ENCODE measurements around the gene TARBP1.

The TARBP1 gene

DNA sequence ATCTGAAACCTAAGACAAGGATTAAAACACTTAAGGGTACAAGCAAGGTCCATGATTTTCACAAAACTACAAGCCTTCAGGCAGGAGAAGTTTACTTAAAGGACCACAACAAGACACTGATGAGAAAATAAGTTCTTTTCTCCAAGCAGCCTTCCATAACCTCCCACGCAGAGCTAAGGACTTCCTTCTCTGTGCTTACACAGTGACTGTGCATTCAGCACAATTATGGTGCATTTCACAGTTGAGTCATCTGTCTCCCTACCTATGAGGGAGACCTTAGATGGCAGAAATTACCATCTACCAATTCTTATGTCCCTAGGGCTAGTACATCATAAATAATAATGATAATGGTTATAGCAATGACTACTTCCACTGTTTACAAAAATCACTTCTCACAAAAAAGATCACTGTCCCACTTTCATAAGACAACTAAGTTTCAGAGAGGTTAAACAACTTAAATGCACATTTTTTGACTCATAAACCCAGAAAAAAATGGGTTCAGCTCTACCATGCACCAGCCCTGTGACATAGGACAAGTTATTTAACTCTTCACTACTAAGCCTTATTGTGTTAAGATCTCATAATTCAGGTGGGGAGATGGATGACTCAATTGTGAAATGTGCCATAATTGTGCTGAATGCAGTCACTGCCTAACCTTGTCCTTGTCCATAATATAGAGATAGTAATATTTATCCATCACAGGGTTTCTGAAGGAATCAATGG is 45.3 kb downstream of the TARBP1 start:
- Histone ChIP-seq H3K18ac (ENCODE audit: low read length) (no peak overlapping the region), H3K4me1 (ENCODE audit: control insufficient read depth in 2 of 2, insufficient read depth in 1 of 2, low read depth in 1 of 2, low read length in 2 of 2) (peaks cover 0 to 5% of the 10 kb centered on the region in 2 donors), H3K36me3 (replicated peaks in 1 of 2; ENCODE audit: control insufficient read depth in 2 of 2, insufficient read depth in 2 of 2, low read length in 2 of 2) (peaks cover 14 to 61% of the 10 kb centered on the region in 2 donors), H3K9ac (ENCODE audit: low read depth, low read length, poor library complexity) (no peak overlapping the region), H3K4me3 (ENCODE audit: low read length in 2 of 2) (no peak overlapping the region), H3K27me3 (ENCODE audit: control insufficient read depth in 3 of 3, insufficient read depth in 3 of 3, low read depth in 1 of 3, low read length in 3 of 3) (no peaks in the 10 kb centered on the region), H2BK12ac (ENCODE audit: low read length) (no peak overlapping the region), H3K23ac (ENCODE audit: low read depth, low read length, poor library complexity) (no peak overlapping the region), H3K9me3 (replicated peaks in 1 of 2; ENCODE audit: control insufficient read depth in 2 of 2, insufficient read depth in 1 of 2, low read depth in 1 of 2, low read length in 2 of 2) (peaks cover 0 to 2% of the 10 kb centered on the region in 2 donors), H4K91ac (ENCODE audit: low read depth, low read length, poor library complexity) (no peak overlapping the region), H2BK5ac (ENCODE audit: low read length) (no peak overlapping the region), H2AFZ (ENCODE audit: low read length) (no peak overlapping the region), H2BK15ac (ENCODE audit: low read length) (no peak overlapping the region), H3K79me1 (ENCODE audit: low read depth, low read length) (peaks cover 2% of the 10 kb centered on the region), H3K27ac (replicated peaks; ENCODE audit: low read length) (no peak overlapping the region), H3K4ac (ENCODE audit: low read length) (no peak overlapping the region), H3K4me2 (ENCODE audit: insufficient read depth, low read length, poor library complexity, severe bottlenecking) (no peak overlapping the region), H4K8ac (ENCODE audit: low read depth, low read length) (no peak overlapping the region), H2BK120ac (ENCODE audit: low read depth, low read length) (no peak overlapping the region), H3K14ac (ENCODE audit: low read length) (no peak overlapping the region), H2AK5ac (ENCODE audit: low read depth, low read length) (no peak overlapping the region)
- WGBS, 2 donors (ENCODE audit: extremely low coverage in 2 of 2, insufficient read length in 2 of 2, insufficient replicate concordance in 1 of 2) = no CpG with 5 or more reads among the region's 1 CpG
- DNase-seq (ENCODE audit: low spot score) = no peak

- no peak overlapping the region for H3K4me3 ChIP-seq (ENCODE audit: low read length in 2 of 2)
- H2BK12ac ChIP-seq (ENCODE audit: low read length) = no peak overlapping the region
- peaks cover 17 to 73% of the 10 kb centered on the region in 2 donors for H3K36me3 ChIP-seq (replicated peaks in 1 of 2; ENCODE audit: control insufficient read depth in 2 of 2, insufficient read depth in 2 of 2, low read length in 2 of 2)
- no peak overlapping the region for H3K9ac ChIP-seq (ENCODE audit: low read depth, low read length, poor library complexity)
- no peak overlapping the region for H3K27ac ChIP-seq (replicated peaks; ENCODE audit: low read length)
- no peak overlapping the region for H3K18ac ChIP-seq (ENCODE audit: low read length)
- H2BK120ac ChIP-seq (ENCODE audit: low read depth, low read length) = no peak overlapping the region
- peaks cover 2% of the 10 kb centered on the region for H3K79me1 ChIP-seq (ENCODE audit: low read depth, low read length)
- no peak overlapping the region for H4K91ac ChIP-seq (ENCODE audit: low read depth, low read length, poor library complexity)
- no peak overlapping the region for H3K4me2 ChIP-seq (ENCODE audit: insufficient read depth, low read length, poor library complexity, severe bottlenecking)
- no peaks in the 10 kb centered on the region for H3K9me3 ChIP-seq (replicated peaks in 1 of 2; ENCODE audit: control insufficient read depth in 2 of 2, insufficient read depth in 1 of 2, low read depth in 1 of 2, low read length in 2 of 2)
- no peak overlapping the region for H3K4ac ChIP-seq (ENCODE audit: low read length)
- WGBS, 2 donors (ENCODE audit: extremely low coverage in 2 of 2, insufficient read length in 2 of 2, insufficient replicate concordance in 1 of 2) = no CpG with 5 or more reads among the region's 4 CpGs
- H2BK5ac ChIP-seq (ENCODE audit: low read length) = no peak overlapping the region
- DNase-seq (ENCODE audit: low spot score) = no peak
- H2AK5ac ChIP-seq (ENCODE audit: low read depth, low read length) = no peak overlapping the region
- H3K27me3 ChIP-seq (ENCODE audit: control insufficient read depth in 3 of 3, insufficient read depth in 3 of 3, low read depth in 1 of 3, low read length in 3 of 3) = no peaks in the 10 kb centered on the region
- no peak overlapping the region for H3K14ac ChIP-seq (ENCODE audit: low read length)
- H2BK15ac ChIP-seq (ENCODE audit: low read length) = no peak overlapping the region
- no peak overlapping the region for H3K23ac ChIP-seq (ENCODE audit: low read depth, low read length, poor library complexity)
- H3K4me1 ChIP-seq (ENCODE audit: control insufficient read depth in 2 of 2, insufficient read depth in 1 of 2, low read depth in 1 of 2, low read length in 2 of 2) = peaks cover 0 to 5% of the 10 kb centered on the region in 2 donors
- H4K8ac ChIP-seq (ENCODE audit: low read depth, low read length) = no peak overlapping the region
- no peak overlapping the region for H2AFZ ChIP-seq (ENCODE audit: low read length)
Measured at GRCh38 chr1:234431255-234431654, 47.7 kb downstream of the TARBP1 start.

- no peak overlapping the region for H3K4me3 ChIP-seq (ENCODE audit: low read length in 2 of 2)
- no peaks in the 10 kb centered on the region for H3K9me3 ChIP-seq (replicated peaks in 1 of 2; ENCODE audit: control insufficient read depth in 2 of 2, insufficient read depth in 1 of 2, low read depth in 1 of 2, low read length in 2 of 2)
- WGBS, 2 donors (ENCODE audit: extremely low coverage in 2 of 2, insufficient read length in 2 of 2, insufficient replicate concordance in 1 of 2) = no CpG with 5 or more reads among the region's 5 CpGs
- no peak overlapping the region for H4K91ac ChIP-seq (ENCODE audit: low read depth, low read length, poor library complexity)
- no peak overlapping the region for H3K27ac ChIP-seq (replicated peaks; ENCODE audit: low read length)
- no peaks in the 10 kb centered on the region for H3K27me3 ChIP-seq (ENCODE audit: control insufficient read depth in 3 of 3, insufficient read depth in 3 of 3, low read depth in 1 of 3, low read length in 3 of 3)
- H2AK5ac ChIP-seq (ENCODE audit: low read depth, low read length) = no peak overlapping the region
- H2BK15ac ChIP-seq (ENCODE audit: low read length) = no peak overlapping the region
- no peak overlapping the region for H3K9ac ChIP-seq (ENCODE audit: low read depth, low read length, poor library complexity)
- peaks cover 0 to 5% of the 10 kb centered on the region in 2 donors for H3K4me1 ChIP-seq (ENCODE audit: control insufficient read depth in 2 of 2, insufficient read depth in 1 of 2, low read depth in 1 of 2, low read length in 2 of 2)
- no peak overlapping the region for H3K18ac ChIP-seq (ENCODE audit: low read length)
- no peak overlapping the region for H2BK5ac ChIP-seq (ENCODE audit: low read length)
- no peak overlapping the region for H2AFZ ChIP-seq (ENCODE audit: low read length)
- no peak overlapping the region for H2BK120ac ChIP-seq (ENCODE audit: low read depth, low read length)
- H3K79me1 ChIP-seq (ENCODE audit: low read depth, low read length) = peaks cover 2% of the 10 kb centered on the region
- no peak overlapping the region for H3K14ac ChIP-seq (ENCODE audit: low read length)
- peaks cover 16 to 77% of the 10 kb centered on the region in 2 donors for H3K36me3 ChIP-seq (replicated peaks in 1 of 2; ENCODE audit: control insufficient read depth in 2 of 2, insufficient read depth in 2 of 2, low read length in 2 of 2)
- no peak overlapping the region for H2BK12ac ChIP-seq (ENCODE audit: low read length)
- DNase-seq (ENCODE audit: low spot score) = no peak
- no peak overlapping the region for H3K4ac ChIP-seq (ENCODE audit: low read length)
- H3K4me2 ChIP-seq (ENCODE audit: insufficient read depth, low read length, poor library complexity, severe bottlenecking) = no peak overlapping the region
- no peak overlapping the region for H3K23ac ChIP-seq (ENCODE audit: low read depth, low read length, poor library complexity)
- H4K8ac ChIP-seq (ENCODE audit: low read depth, low read length) = no peak overlapping the region
Measured at GRCh38 chr1:234430691-234431090, 48.3 kb downstream of the TARBP1 start.

DNA sequence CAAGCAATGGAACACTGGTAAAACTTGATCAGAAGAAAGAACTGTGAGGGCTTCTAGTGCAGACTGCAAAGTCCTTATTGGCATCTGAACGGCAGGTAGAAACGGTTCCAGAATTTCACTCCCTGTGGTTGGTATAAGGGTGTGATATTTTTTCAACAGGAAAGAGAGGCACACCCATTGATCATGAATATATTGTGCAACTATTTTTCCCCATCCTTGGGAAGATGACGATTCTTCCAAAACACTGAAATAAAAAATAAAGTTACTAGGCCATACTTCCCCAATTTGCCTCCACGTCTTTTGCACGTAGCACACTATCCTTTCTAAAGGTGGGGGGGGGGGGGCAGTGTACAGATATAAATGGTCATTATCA is 49.6 kb downstream of the TARBP1 start:
- Histone ChIP-seq H3K27ac (replicated peaks; ENCODE audit: low read length) (no peak overlapping the region), H2BK15ac (ENCODE audit: low read length) (no peak overlapping the region), H3K9me3 (replicated peaks in 1 of 2; ENCODE audit: control insufficient read depth in 2 of 2, insufficient read depth in 1 of 2, low read depth in 1 of 2, low read length in 2 of 2) (no peaks in the 10 kb centered on the region), H3K4me2 (ENCODE audit: insufficient read depth, low read length, poor library complexity, severe bottlenecking) (no peak overlapping the region), H3K36me3 (replicated peaks in 1 of 2; ENCODE audit: control insufficient read depth in 2 of 2, insufficient read depth in 2 of 2, low read length in 2 of 2) (peaks cover 13 to 79% of the 10 kb centered on the region in 2 donors), H3K79me1 (ENCODE audit: low read depth, low read length) (peaks cover 2% of the 10 kb centered on the region), H3K23ac (ENCODE audit: low read depth, low read length, poor library complexity) (no peak overlapping the region), H3K4ac (ENCODE audit: low read length) (no peak overlapping the region), H2BK5ac (ENCODE audit: low read length) (no peak overlapping the region), H4K91ac (ENCODE audit: low read depth, low read length, poor library complexity) (no peak overlapping the region), H2AFZ (ENCODE audit: low read length) (no peak overlapping the region), H2BK120ac (ENCODE audit: low read depth, low read length) (no peak overlapping the region), H3K27me3 (ENCODE audit: control insufficient read depth in 3 of 3, insufficient read depth in 3 of 3, low read depth in 1 of 3, low read length in 3 of 3) (no peaks in the 10 kb centered on the region), H3K4me1 (ENCODE audit: control insufficient read depth in 2 of 2, insufficient read depth in 1 of 2, low read depth in 1 of 2, low read length in 2 of 2) (peaks cover 0 to 5% of the 10 kb centered on the region in 2 donors), H3K18ac (ENCODE audit: low read length) (no peak overlapping the region), H3K4me3 (ENCODE audit: low read length in 2 of 2) (no peak overlapping the region), H2BK12ac (ENCODE audit: low read length) (no peak overlapping the region), H4K8ac (ENCODE audit: low read depth, low read length) (no peak overlapping the region), H3K14ac (ENCODE audit: low read length) (no peak overlapping the region), H2AK5ac (ENCODE audit: low read depth, low read length) (no peak overlapping the region), H3K9ac (ENCODE audit: low read depth, low read length, poor library complexity) (no peak overlapping the region)
- no CpG with 5 or more reads among the region's 5 CpGs for WGBS, 2 donors (ENCODE audit: extremely low coverage in 2 of 2, insufficient read length in 2 of 2, insufficient replicate concordance in 1 of 2)
- no peak for DNase-seq (ENCODE audit: low spot score)
